GM23338 (cell line): ENCODE data around the gene TUBD1. TPM values are rescaled to one million over a fixed set of nuclear protein-coding genes. Genes with fewer than 3 reads are reported as not detected.

ENCODE experiments used
- ATAC-seq: fragments of 200-7000 bp; cut with Tn5 transposase; 3 replicates; pipeline ENCODE4 v1.9.1; 2020
- DNase-seq: peaks from one replicate; pipeline ENCODE4 v3.0.0-alpha.2; 2015; ENCODE audit warnings: low spot score
- H2AFZ ChIP-seq: fragments of 200-600 bp; sonication (generic); 2 replicates; pipeline ENCODE4 v1.8.0; 2016; ENCODE audit warnings: antibody characterized with exemption, mild to moderate bottlenecking, moderate library complexity
- H3F3A ChIP-seq: fragments of 200-600 bp; sonication (generic); replicated peaks from 2 replicates; pipeline ENCODE4 v1.8.0; 2017; ENCODE audit warnings: antibody characterized with exemption, mixed run types, low read depth
- H3K27ac ChIP-seq: fragments of 200-600 bp; sonication (generic); 2 replicates; pipeline ENCODE4 v1.6.1; 2016; ENCODE audit warnings: low read depth
- H3K27me3 ChIP-seq: fragments of 200-600 bp; sonication (generic); 2 replicates; pipeline ENCODE4 v1.8.0; 2016; ENCODE audit warnings: mild to moderate bottlenecking, mixed run types, moderate library complexity; ENCODE audit not compliant: insufficient read depth
- H3K36me3 ChIP-seq: fragments of 200-600 bp; sonication (generic); 2 replicates; pipeline ENCODE4 v1.8.0; 2016; ENCODE audit warnings: mild to moderate bottlenecking; ENCODE audit not compliant: insufficient read depth
- H3K4me1 ChIP-seq: fragments of 200-600 bp; sonication (generic); 2 replicates; pipeline ENCODE4 v1.8.0; 2016; ENCODE audit warnings: mild to moderate bottlenecking, moderate library complexity; ENCODE audit not compliant: insufficient read depth
- H3K4me2 ChIP-seq: fragments of 200-600 bp; sonication (generic); 2 replicates; pipeline ENCODE4 v1.7.1; 2017; ENCODE audit warnings: mixed run types
- H3K4me3 ChIP-seq: fragments of 200-600 bp; sonication (generic); 2 replicates; pipeline ENCODE4 v1.6.1; 2016; ENCODE audit warnings: mixed run types
- H3K79me2 ChIP-seq: fragments of 200-600 bp; sonication (generic); replicated peaks from 2 replicates; pipeline ENCODE4 v1.8.0; 2017; ENCODE audit warnings: mild to moderate bottlenecking; ENCODE audit not compliant: insufficient read depth
- H3K9me2 ChIP-seq: fragments of 200-600 bp; sonication (generic); 2 replicates; pipeline ENCODE4 v1.8.0; 2017; ENCODE audit not compliant: insufficient read depth
- H4K20me1 ChIP-seq: fragments of 200-600 bp; sonication (generic); replicated peaks from 2 replicates; pipeline ENCODE4 v1.8.0; 2017; ENCODE audit warnings: mild to moderate bottlenecking; ENCODE audit not compliant: insufficient read depth
- H3K27ac Mint-ChIP-seq: 2 replicates; pipeline ENCODE4 v1.8.0; 2020; ENCODE audit warnings: inconsistent platforms, mild to moderate bottlenecking, moderate library complexity, mixed read lengths
- H3K27me3 Mint-ChIP-seq: 3 replicates; pipeline ENCODE4 v1.8.0; 2022; ENCODE audit warnings: low read depth, mild to moderate bottlenecking, moderate library complexity, mixed read lengths, inconsistent platforms; ENCODE audit not compliant: insufficient read depth, poor library complexity
- H3K36me3 Mint-ChIP-seq: 3 replicates; pipeline ENCODE4 v1.8.0; 2021; ENCODE audit warnings: low read depth, mild to moderate bottlenecking, inconsistent platforms, moderate library complexity, mixed read lengths
- H3K4me1 Mint-ChIP-seq: 3 replicates; pipeline ENCODE4 v1.8.0; 2020; ENCODE audit warnings: mild to moderate bottlenecking, inconsistent platforms, mixed read lengths
- H3K4me3 Mint-ChIP-seq: 3 replicates; pipeline ENCODE4 v1.8.0; 2021; ENCODE audit warnings: moderate library complexity, mild to moderate bottlenecking, inconsistent platforms, mixed read lengths
- H3K9me3 Mint-ChIP-seq: 3 replicates; pipeline ENCODE4 v1.8.0; 2020; ENCODE audit warnings: moderate library complexity, mild to moderate bottlenecking, inconsistent platforms, mixed read lengths
- CREB1 ChIP-seq: fragments of 250-450 bp; sonication (Bioruptor Pico); IDR thresholded peaks from 2 replicates; pipeline ENCODE4 v1.5.0; 2020; ENCODE audit warnings: low read depth, mild to moderate bottlenecking, moderate library complexity
- CTCF ChIP-seq, 2 experiments: fragments of 200-600 bp in 1 of 2; sonication (generic) in 1 of 2; conservative IDR thresholded peaks; 2 replicates each; pipeline versions ENCODE4 v1.5.1 to v1.6.1; 2016 to 2017; ENCODE audit warnings: antibody characterized with exemption in 2 of 2, low read depth in 2 of 2, mild to moderate bottlenecking in 2 of 2, moderate library complexity in 1 of 2
- EZH2 ChIP-seq: fragments of 200-600 bp; sonication (generic); IDR thresholded peaks from one replicate; pipeline ENCODE4 v1.8.0; 2017; ENCODE audit warnings: antibody characterized with exemption, mild to moderate bottlenecking, low read depth; ENCODE audit not compliant: unreplicated experiment
- EZH2phosphoT487 ChIP-seq: fragments of 200-600 bp; sonication (generic); IDR thresholded peaks from one replicate; pipeline ENCODE4 v1.8.1; 2018; ENCODE audit warnings: antibody characterized with exemption; ENCODE audit not compliant: unreplicated experiment
- JUNB ChIP-seq: IDR thresholded peaks from one replicate; pipeline ENCODE4 v1.6.1; 2016; ENCODE audit warnings: antibody characterized with exemption; ENCODE audit not compliant: unreplicated experiment
- NANOG ChIP-seq: IDR thresholded peaks from 2 replicates; pipeline ENCODE4 v1.6.1; 2016; ENCODE audit warnings: antibody characterized with exemption, borderline replicate concordance
- STAT1 ChIP-seq: IDR thresholded peaks from one replicate; pipeline ENCODE4 v1.6.1; 2016; ENCODE audit warnings: antibody characterized with exemption; ENCODE audit not compliant: unreplicated experiment
- ZNF462 ChIP-seq: fragments of 250-450 bp; sonication (Bioruptor Pico); IDR thresholded peaks from 2 replicates; pipeline ENCODE4 v1.5.0; 2020; ENCODE audit warnings: mild to moderate bottlenecking, moderate library complexity
- polyA plus RNA-seq: library from polyadenylated mRNA; unstranded; fragments of >200 nt; fragmentation: Nextera tagmentation; extraction: Ambion mirVana; gene quantifications from 2 replicates; pipeline ENCODE4 v1.2.1, GENCODE V29; 2016
- total RNA-seq: library from RNA; depleted of rRNA; stranded (reverse); fragments of >200 nt; shearing (Covaris generic); gene quantifications from 2 replicates; pipeline ENCODE4 v1.2.3, GENCODE V29; 2014

Gene TUBD1
- total and polyA plus RNA-seq, 2 experiments from 2014 or later = 11.6 to 13.8 TPM

- Histone ChIP-seq H3K9me2 (no peaks in the 10 kb centered on the region), H3K36me3 (peaks cover 6% of the 10 kb centered on the region), H3K4me2 (no peak overlapping the region), H3K27ac (peak overlapping the region; percentile 3; the same call in 1 of the 2 replicates), H3K4me1 (no peaks in the 10 kb centered on the region), H3F3A (no peaks in the 10 kb centered on the region), H2AFZ (no peak overlapping the region), H3K79me2 (no peaks in the 10 kb centered on the region), H3K27me3 (no peaks in the 10 kb centered on the region), H3K4me3 (no peak overlapping the region), H4K20me1 (no peaks in the 10 kb centered on the region)
- DNase-seq = no peak
- no peaks in the 10 kb centered on the region; the same call in 2 of the 3 replicates for H3K9me3 Mint-ChIP-seq
- peaks cover 3% of the 10 kb centered on the region for H3K27me3 Mint-ChIP-seq
- H3K4me1 Mint-ChIP-seq = peaks cover 13% of the 10 kb centered on the region
- no peak overlapping the region for H3K4me3 Mint-ChIP-seq
- no peak for ATAC-seq
- TF ChIP-seq JUNB = no peak
- no peak for TF ChIP-seq EZH2phosphoT487
- TF ChIP-seq EZH2 = no peak
- TF ChIP-seq STAT1 = no peak
- peaks cover 33% of the 10 kb centered on the region for H3K36me3 Mint-ChIP-seq
- H3K27ac Mint-ChIP-seq = no peak overlapping the region
Observed at GRCh38 chr17:59858167-59858816, 34.5 kb downstream of the TUBD1 start.

GRCh38 chr17:59856859-59857794, 35.6 kb downstream of the TUBD1 start:
- Mint-ChIP-seq H3K4me3 (no peak overlapping the region), H3K36me3 (peaks cover 25% of the 10 kb centered on the region), H3K9me3 (no peaks in the 10 kb centered on the region; the same call in 2 of the 3 replicates), H3K27me3 (peaks cover 5% of the 10 kb centered on the region), H3K27ac (no peak overlapping the region), H3K4me1 (peaks cover 18% of the 10 kb centered on the region)
- H2AFZ ChIP-seq = no peak overlapping the region
- peak; percentile 63 for DNase-seq
- H3K4me2 ChIP-seq = no peak overlapping the region
- H3K79me2 ChIP-seq = no peaks in the 10 kb centered on the region
- H3K4me1 ChIP-seq = no peaks in the 10 kb centered on the region
- H3K4me3 ChIP-seq = no peak overlapping the region
- peak overlapping the region; percentile 30; the same call in 1 of the 2 replicates for H3K27ac ChIP-seq
- H3K27me3 ChIP-seq = no peaks in the 10 kb centered on the region
- H3K9me2 ChIP-seq = peaks cover 5% of the 10 kb centered on the region; the same call in 1 of the 2 replicates
- peak; percentile 70 for ATAC-seq
- H3K36me3 ChIP-seq = peaks cover 6% of the 10 kb centered on the region
- H4K20me1 ChIP-seq = no peaks in the 10 kb centered on the region
- H3F3A ChIP-seq = no peaks in the 10 kb centered on the region
- TF ChIP-seq CTCF (conservative IDR thresholded peaks at IDR 0.05; ENCODE audit: low read depth in 2 of 2) = no peak
- no peak for TF ChIP-seq NANOG
- no peak for TF ChIP-seq ZNF462 (CRISPR knock-in tag)
- no peak for TF ChIP-seq CREB1 (CRISPR knock-in tag)
